H9 (cell line): ENCODE data around the gene TRIM40. TPM values are rescaled to one million over a fixed set of nuclear protein-coding genes. Genes with fewer than 3 reads are reported as not detected.

Experiments used
- DNase-seq: peaks from one replicate; pipeline ENCODE4 v3.0.0-alpha.2; 2017
- H2AFZ ChIP-seq: one replicate; pipeline ENCODE4 v1.6.1; 2013; ENCODE audit warnings: mild to moderate bottlenecking, low read length, control low read depth, moderate library complexity
- H2AK5ac ChIP-seq: 2 replicates; pipeline ENCODE4 v1.6.1; 2013; ENCODE audit warnings: low read length, control low read depth, mixed read lengths; ENCODE audit not compliant: insufficient read length
- H2BK120ac ChIP-seq: one replicate; pipeline ENCODE4 v1.6.1; 2013; ENCODE audit warnings: low read depth, mild to moderate bottlenecking, low read length, control low read depth, inconsistent platforms; ENCODE audit not compliant: poor library complexity, severe bottlenecking
- H2BK12ac ChIP-seq: 2 replicates; pipeline ENCODE4 v1.6.1; 2013; ENCODE audit warnings: low read length, control low read depth, mixed read lengths, low read depth; ENCODE audit not compliant: insufficient read length
- H2BK15ac ChIP-seq: 2 replicates; pipeline ENCODE4 v1.6.1; 2013; ENCODE audit warnings: low read depth, low read length, control low read depth
- H2BK20ac ChIP-seq: one replicate; pipeline ENCODE4 v1.6.1; 2013; ENCODE audit warnings: low read depth, mild to moderate bottlenecking, low read length, control low read depth, inconsistent platforms; ENCODE audit not compliant: poor library complexity, severe bottlenecking
- H2BK5ac ChIP-seq: 2 replicates; pipeline ENCODE4 v1.6.1; 2013; ENCODE audit warnings: low read length, control low read depth, mixed read lengths; ENCODE audit not compliant: insufficient read length
- H3K14ac ChIP-seq: 2 replicates; pipeline ENCODE4 v1.6.1; 2013; ENCODE audit warnings: low read length, control low read depth; ENCODE audit not compliant: insufficient read depth
- H3K18ac ChIP-seq: 2 replicates; pipeline ENCODE4 v1.6.1; 2013; ENCODE audit warnings: low read depth, mild to moderate bottlenecking, mixed read lengths, low read length, control low read depth; ENCODE audit not compliant: insufficient read length
- H3K23ac ChIP-seq: 2 replicates; pipeline ENCODE4 v1.6.1; 2013; ENCODE audit warnings: low read length, control low read depth, mixed read lengths, low read depth; ENCODE audit not compliant: insufficient read length
- H3K23me2 ChIP-seq: 2 replicates; pipeline ENCODE4 v1.6.1; 2013; ENCODE audit warnings: low read depth, mild to moderate bottlenecking, mixed read lengths, low read length, control low read depth; ENCODE audit not compliant: insufficient read length, poor library complexity, severe bottlenecking
- H3K27ac ChIP-seq: 2 replicates; pipeline ENCODE4 v1.5.1; 2013; ENCODE audit warnings: low read length, control low read depth, mixed read lengths, low read depth; ENCODE audit not compliant: insufficient read length
- H3K27me3 ChIP-seq: 2 replicates; pipeline ENCODE4 v1.6.1; 2013; ENCODE audit warnings: low read length, control low read depth, inconsistent platforms; ENCODE audit not compliant: insufficient read depth
- H3K4ac ChIP-seq: 2 replicates; pipeline ENCODE4 v1.6.1; 2013; ENCODE audit warnings: low read depth, mild to moderate bottlenecking, control low read depth, inconsistent platforms, low read length, moderate library complexity
- H3K4me1 ChIP-seq: 2 replicates; pipeline ENCODE4 v1.6.1; 2013; ENCODE audit warnings: low read length, control low read depth, inconsistent platforms; ENCODE audit not compliant: insufficient read depth
- H3K4me2 ChIP-seq: 2 replicates; pipeline ENCODE4 v1.6.1; 2013; ENCODE audit warnings: low read length, control low read depth, mixed read lengths; ENCODE audit not compliant: insufficient read length, insufficient read depth
- H3K56ac ChIP-seq: 2 replicates; pipeline ENCODE4 v1.6.1; 2013; ENCODE audit warnings: low read depth, mild to moderate bottlenecking, mixed read lengths, low read length, control low read depth; ENCODE audit not compliant: insufficient read length
- H3K79me1 ChIP-seq: 2 replicates; pipeline ENCODE4 v1.6.1; 2013; ENCODE audit warnings: low read depth, mild to moderate bottlenecking, moderate library complexity, low read length, control low read depth, inconsistent platforms; ENCODE audit not compliant: insufficient read depth, poor library complexity, severe bottlenecking
- H3K79me2 ChIP-seq: 2 replicates; pipeline ENCODE4 v1.6.1; 2013; ENCODE audit warnings: low read length, control low read depth, inconsistent platforms; ENCODE audit not compliant: insufficient read depth
- H3K9ac ChIP-seq: 2 replicates; pipeline ENCODE4 v1.6.1; 2013; ENCODE audit warnings: low read length, control low read depth, mixed read lengths; ENCODE audit not compliant: insufficient read length; ENCODE audit errors: extremely low read depth
- H3K9me3 ChIP-seq: one replicate; pipeline ENCODE4 v1.6.1; 2013; ENCODE audit warnings: low read depth, low read length, inconsistent platforms; ENCODE audit not compliant: control insufficient read depth
- H3T11ph ChIP-seq: one replicate; pipeline ENCODE4 v1.6.1; 2013; ENCODE audit warnings: mild to moderate bottlenecking, low read length, control low read depth, inconsistent platforms
- H4K20me1 ChIP-seq: one replicate; pipeline ENCODE4 v1.6.1; 2013; ENCODE audit not compliant: control insufficient read depth, insufficient read length, insufficient read depth
- H4K5ac ChIP-seq: 2 replicates; pipeline ENCODE4 v1.6.1; 2013; ENCODE audit warnings: low read depth, mild to moderate bottlenecking, mixed read lengths, low read length, control low read depth; ENCODE audit not compliant: insufficient read length
- H4K8ac ChIP-seq: replicated peaks from 2 replicates; pipeline ENCODE4 v1.6.1; 2013; ENCODE audit warnings: low read length, control low read depth, mixed read lengths, low read depth; ENCODE audit not compliant: insufficient read length
- H4K91ac ChIP-seq: 2 replicates; pipeline ENCODE4 v1.6.1; 2013; ENCODE audit warnings: low read depth, mild to moderate bottlenecking, moderate library complexity, mixed read lengths, low read length, control low read depth; ENCODE audit not compliant: insufficient read length
- H3K27ac Mint-ChIP-seq, 3 experiments: 2 replicates in 2 of 3; 3 replicates in 1 of 3; pipeline ENCODE4 v1.8.0; 2020 to 2021; ENCODE audit warnings: mixed read lengths in 3 of 3, mild to moderate bottlenecking in 1 of 3, moderate library complexity in 1 of 3
- H3K27me3 Mint-ChIP-seq: 2 replicates; pipeline ENCODE4 v1.8.0; 2021; ENCODE audit warnings: low read depth, mild to moderate bottlenecking, moderate library complexity, mixed read lengths
- H3K36me3 Mint-ChIP-seq, 3 experiments: 2 replicates in 2 of 3; 3 replicates in 1 of 3; pipeline ENCODE4 v1.8.0; 2020 to 2021; ENCODE audit warnings: low read depth in 3 of 3, mixed read lengths in 3 of 3; ENCODE audit not compliant: insufficient read depth in 1 of 3
- H3K4me1 Mint-ChIP-seq, 2 experiments: 2 replicates each; pipeline ENCODE4 v1.8.0; 2020; ENCODE audit warnings: mixed read lengths in 2 of 2
- H3K4me3 Mint-ChIP-seq, 2 experiments: 2 replicates in 1 of 2; 3 replicates in 1 of 2; pipeline ENCODE4 v1.8.0; 2020 to 2021; ENCODE audit warnings: mild to moderate bottlenecking in 2 of 2, mixed read lengths in 2 of 2, moderate library complexity in 1 of 2
- H3K9me3 Mint-ChIP-seq, 2 experiments: 2 replicates in 1 of 2; 3 replicates in 1 of 2; pipeline ENCODE4 v1.8.0; 2020; ENCODE audit warnings: mild to moderate bottlenecking in 2 of 2, mixed read lengths in 2 of 2, moderate library complexity in 1 of 2
- WGBS: extraction: QIAGEN DNeasy Blood & Tissue Kit; methylation state at CpG from one replicate; pipeline ENCODE4 v1.1.7; 2013; ENCODE audit warnings: missing lambda C conversion rate, low lambda C conversion rate, mixed read lengths; ENCODE audit not compliant: insufficient read length; ENCODE audit errors: extremely low coverage; 5-methylcytosine and 5-hydroxymethylcytosine counted together
- total RNA-seq: library from RNA; stranded (reverse); gene quantifications from 2 replicates; pipeline ENCODE4 v1.2.1, GENCODE V29; 2021
- TF ChIP-seq, protein P1 (sequence below): fragments of 200-600 bp; sonication (generic); conservative IDR thresholded peaks from 3 replicates; pipeline ENCODE4 v1.8.0; 2021; ENCODE audit warnings: antibody characterized with exemption, mild to moderate bottlenecking

The TRIM40 gene
- total RNA-seq, 1 experiment from 2014 or later, result not detected

DNA sequence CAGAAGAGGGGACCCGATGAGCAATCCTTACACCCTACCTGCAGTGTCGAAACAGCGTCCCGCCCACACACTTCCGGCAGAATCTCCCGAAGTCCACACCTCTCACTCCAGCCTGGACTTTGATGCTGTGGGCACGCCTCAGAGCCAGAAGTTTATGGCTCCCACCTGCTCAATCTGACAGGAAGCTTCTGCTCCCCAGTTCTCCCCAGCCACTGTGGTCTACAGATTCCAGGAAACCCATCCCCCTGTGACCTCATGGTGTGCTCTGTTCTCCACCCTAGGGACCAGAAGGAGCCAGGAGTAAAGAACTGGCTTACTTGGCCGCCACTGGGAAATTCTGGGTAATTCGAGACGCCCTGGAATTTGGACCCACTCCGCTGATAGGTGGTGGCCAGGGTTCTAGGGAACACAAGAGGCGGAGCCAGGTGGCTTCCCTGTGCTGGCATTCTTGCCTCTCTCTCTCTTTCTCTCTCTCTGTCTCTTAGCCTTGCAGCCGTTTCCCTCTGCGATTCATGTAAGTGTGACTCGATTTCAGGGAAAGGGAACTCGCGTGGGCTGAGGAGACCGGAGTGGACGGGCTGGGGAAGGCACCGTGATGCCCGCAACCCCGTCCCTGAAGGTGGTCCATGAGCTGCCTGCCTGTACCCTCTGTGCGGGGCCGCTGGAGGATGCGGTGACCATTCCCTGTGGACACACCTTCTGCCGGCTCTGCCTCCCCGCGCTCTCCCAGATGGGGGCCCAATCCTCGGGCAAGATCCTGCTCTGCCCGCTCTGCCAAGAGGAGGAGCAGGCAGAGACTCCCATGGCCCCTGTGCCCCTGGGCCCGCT lies 27.4 kb downstream of the TRIM40 start, which contains the start of gene TRIM15:
TRIM15 (plus strand) TSS at position 457 of the 828 bp plus-strand sequence; CDS start at position 596, 139 bp downstream.
- H3K27me3 Mint-ChIP-seq, result peaks cover 50% of the 10 kb centered on the region
- DNase-seq, result peak; percentile 60

More for the DNA sequence above, 27.4 kb downstream of the TRIM40 start, which contains the start of gene TRIM15:
- H3K9me3 ChIP-seq, result no peaks in the 10 kb centered on the region
- no peak within 1 kb of the TSS for H2BK5ac ChIP-seq
- peaks cover 3% of the 10 kb centered on the region; the same call in 1 of the 2 replicates for H3K4me1 ChIP-seq
- H3K27me3 ChIP-seq, result no peaks in the 10 kb centered on the region
- Mint-ChIP-seq H3K9me3 (no peaks in the 10 kb centered on the region), H3K27ac (no peak within 1 kb of the TSS; a peak in 1 of 7 replicates), H3K36me3 (no peaks in the 10 kb centered on the region), H3K4me3 (no peak within 1 kb of the TSS), H3K4me1 (no peaks in the 10 kb centered on the region)
- H3K14ac ChIP-seq, result peak within 1 kb of the TSS; percentile 72; the same call in 1 of the 2 replicates
- H4K5ac ChIP-seq, result no peak within 1 kb of the TSS
- H3T11ph ChIP-seq, result no peak within 1 kb of the TSS
- TF ChIP-seq, protein P1, sequence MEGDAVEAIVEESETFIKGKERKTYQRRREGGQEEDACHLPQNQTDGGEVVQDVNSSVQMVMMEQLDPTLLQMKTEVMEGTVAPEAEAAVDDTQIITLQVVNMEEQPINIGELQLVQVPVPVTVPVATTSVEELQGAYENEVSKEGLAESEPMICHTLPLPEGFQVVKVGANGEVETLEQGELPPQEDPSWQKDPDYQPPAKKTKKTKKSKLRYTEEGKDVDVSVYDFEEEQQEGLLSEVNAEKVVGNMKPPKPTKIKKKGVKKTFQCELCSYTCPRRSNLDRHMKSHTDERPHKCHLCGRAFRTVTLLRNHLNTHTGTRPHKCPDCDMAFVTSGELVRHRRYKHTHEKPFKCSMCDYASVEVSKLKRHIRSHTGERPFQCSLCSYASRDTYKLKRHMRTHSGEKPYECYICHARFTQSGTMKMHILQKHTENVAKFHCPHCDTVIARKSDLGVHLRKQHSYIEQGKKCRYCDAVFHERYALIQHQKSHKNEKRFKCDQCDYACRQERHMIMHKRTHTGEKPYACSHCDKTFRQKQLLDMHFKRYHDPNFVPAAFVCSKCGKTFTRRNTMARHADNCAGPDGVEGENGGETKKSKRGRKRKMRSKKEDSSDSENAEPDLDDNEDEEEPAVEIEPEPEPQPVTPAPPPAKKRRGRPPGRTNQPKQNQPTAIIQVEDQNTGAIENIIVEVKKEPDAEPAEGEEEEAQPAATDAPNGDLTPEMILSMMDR, result no peak
- H4K20me1 ChIP-seq, result no peaks in the 10 kb centered on the region
- no CpG with 5 or more reads among the region's 31 CpGs for WGBS
- H3K23ac ChIP-seq, result no peak within 1 kb of the TSS
- H4K8ac ChIP-seq, result no peak within 1 kb of the TSS
- no peak within 1 kb of the TSS for H2BK20ac ChIP-seq
- no peak within 1 kb of the TSS for H3K4me2 ChIP-seq
- H3K79me2 ChIP-seq, result no peaks in the 10 kb centered on the region
- no peak within 1 kb of the TSS for H4K91ac ChIP-seq
- no peak within 1 kb of the TSS for H3K18ac ChIP-seq
- H3K4ac ChIP-seq, result no peak within 1 kb of the TSS
- no peak within 1 kb of the TSS for H2BK12ac ChIP-seq
- no peak within 1 kb of the TSS for H2BK15ac ChIP-seq
- no peaks in the 10 kb centered on the region for H3K79me1 ChIP-seq
- H3K23me2 ChIP-seq, result no peaks in the 10 kb centered on the region
- no peak within 1 kb of the TSS for H2AK5ac ChIP-seq
- H3K9ac ChIP-seq, result no peak within 1 kb of the TSS
- no peak within 1 kb of the TSS for H3K56ac ChIP-seq
- H3K27ac ChIP-seq, result no peak within 1 kb of the TSS
- H2AFZ ChIP-seq, result peak within 1 kb of the TSS; percentile 44
- H2BK120ac ChIP-seq, result no peak within 1 kb of the TSS
